ENCODE results near the gene PDLIM1. TPM values are rescaled to one million over a fixed set of nuclear protein-coding genes. Genes with fewer than 3 reads are reported as not detected.

The PDLIM1 gene
- total RNA-seq, 1 donor = 27.5 TPM

DNA sequence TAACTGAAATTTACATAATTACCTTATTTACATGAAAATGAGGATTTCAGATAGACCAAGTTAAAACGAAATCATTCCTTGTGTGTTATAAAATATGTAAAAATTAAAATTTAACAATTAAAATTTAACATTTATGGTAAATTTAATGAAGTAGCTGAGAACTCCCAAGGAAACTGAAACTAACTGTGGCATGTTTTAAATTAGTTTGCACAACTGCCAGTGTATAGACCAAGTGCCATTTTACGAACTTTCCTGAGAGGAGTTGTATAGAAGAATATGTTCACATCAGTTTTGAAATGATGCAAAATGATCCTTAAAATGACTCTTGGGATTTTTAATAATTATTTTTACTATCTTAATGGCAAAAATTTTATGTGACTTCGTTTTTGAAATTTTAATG lies 23.6 kb downstream of the PDLIM1 start:
- no peak for DNase-seq (ENCODE audit: low read depth in 2 of 3, low spot score in 2 of 3)

DNA sequence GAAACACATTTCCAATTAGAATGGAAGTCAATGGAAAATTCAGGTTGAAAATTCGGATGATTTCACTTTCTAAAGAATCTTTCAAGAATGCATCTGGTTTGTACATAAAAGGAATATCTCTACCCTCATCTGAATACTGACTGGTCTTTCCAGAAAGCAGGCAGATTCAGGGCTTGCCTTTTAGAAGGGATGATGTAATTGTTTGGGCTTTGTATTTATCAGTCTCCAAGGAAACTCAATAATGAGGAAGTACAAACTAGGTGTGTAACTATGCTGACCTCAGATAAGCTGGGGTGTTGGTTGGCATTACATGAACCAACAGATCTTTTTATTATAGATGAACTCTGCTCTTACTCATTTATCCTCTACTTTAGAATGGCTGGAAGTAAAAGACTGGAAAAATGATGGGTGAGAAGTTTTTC lies 24.1 kb downstream of the PDLIM1 start:
- peak in 2 of 3 donors; percentile 83 to 95 for DNase-seq (ENCODE audit: low read depth in 2 of 3, low spot score in 2 of 3)

DNA sequence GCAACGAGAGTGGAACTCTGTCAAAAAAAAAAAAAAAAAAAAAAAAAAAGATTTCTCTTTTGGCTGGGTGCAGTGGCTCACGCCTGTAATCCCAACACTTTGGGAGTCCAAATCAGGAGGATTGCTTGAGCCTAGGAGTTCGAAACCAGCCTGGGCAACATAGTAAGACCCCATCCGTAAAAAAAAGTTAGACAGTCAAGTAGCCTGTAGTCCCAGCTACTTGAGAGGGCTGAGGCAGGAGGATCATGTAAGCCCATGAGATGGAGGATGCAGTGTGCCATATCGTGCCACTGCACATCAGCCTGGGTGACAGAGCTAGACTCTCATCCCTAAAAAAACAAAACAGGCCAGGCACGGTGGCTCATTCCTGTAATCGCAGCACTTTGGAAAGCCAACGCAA lies 25.2 kb downstream of the PDLIM1 start:
- no peak for DNase-seq (ENCODE audit: low read depth in 2 of 3, low spot score in 2 of 3)

DNA sequence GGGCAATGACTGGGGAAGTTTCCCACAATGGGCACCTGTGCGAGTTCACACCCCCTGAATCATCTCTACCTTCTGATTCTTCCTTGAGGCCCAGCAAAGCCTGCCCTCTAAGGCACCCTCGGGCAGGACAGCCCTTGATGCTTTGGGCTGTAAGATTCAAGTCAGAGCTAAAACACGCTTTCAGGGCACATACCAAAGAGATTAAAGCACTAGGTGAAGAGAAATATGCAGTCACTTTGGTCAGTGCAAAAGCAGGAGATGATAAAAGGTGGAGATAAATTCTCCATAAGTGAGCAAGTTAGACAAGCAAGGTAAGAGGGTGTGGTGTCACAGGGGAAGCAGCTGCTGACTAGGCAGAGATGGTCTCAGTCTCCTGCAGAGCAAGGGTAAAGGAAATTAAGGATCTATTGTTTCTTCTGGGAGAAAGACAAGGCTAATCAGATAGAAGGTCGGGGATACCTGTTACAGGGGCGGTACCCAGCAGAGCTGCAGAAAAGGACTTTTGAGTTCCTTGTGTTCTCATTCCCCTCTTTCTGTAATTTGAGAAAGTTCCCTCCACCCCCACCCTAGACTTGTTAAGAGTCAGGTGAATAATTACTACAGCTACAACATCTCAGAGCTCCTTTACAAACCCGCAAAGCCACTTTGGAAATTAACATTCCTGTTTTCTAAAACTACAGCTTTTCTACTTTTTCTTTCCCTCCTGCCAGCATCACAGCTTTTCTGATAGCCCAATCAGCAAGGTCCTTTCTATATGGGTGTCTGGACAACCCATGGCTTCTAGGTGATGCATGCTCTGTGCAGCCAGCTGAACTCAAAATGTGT lies 26.4 kb downstream of the PDLIM1 start:
- no peak for DNase-seq (ENCODE audit: low read depth in 2 of 3, low spot score in 2 of 3)

DNA sequence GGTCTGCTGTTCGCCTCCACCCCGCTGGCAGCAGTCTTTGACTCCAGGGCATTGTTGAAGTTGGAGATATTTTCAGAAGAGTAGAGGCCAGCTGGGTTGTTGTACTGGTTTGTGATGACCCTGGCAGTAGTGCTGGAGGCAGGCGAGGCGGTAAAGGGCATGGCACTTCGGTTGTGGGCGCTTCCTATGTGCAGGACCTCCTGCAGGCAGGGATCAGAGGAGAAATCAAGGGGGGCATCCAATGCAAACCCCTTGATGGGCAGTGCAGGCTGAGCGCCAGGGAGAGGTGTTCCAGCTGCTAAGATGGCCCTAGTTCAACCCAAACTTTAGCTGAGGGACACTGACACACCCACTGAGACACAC lies 27.0 kb downstream of the PDLIM1 start:
- no peak for DNase-seq (ENCODE audit: low read depth in 2 of 3, low spot score in 2 of 3)

DNA sequence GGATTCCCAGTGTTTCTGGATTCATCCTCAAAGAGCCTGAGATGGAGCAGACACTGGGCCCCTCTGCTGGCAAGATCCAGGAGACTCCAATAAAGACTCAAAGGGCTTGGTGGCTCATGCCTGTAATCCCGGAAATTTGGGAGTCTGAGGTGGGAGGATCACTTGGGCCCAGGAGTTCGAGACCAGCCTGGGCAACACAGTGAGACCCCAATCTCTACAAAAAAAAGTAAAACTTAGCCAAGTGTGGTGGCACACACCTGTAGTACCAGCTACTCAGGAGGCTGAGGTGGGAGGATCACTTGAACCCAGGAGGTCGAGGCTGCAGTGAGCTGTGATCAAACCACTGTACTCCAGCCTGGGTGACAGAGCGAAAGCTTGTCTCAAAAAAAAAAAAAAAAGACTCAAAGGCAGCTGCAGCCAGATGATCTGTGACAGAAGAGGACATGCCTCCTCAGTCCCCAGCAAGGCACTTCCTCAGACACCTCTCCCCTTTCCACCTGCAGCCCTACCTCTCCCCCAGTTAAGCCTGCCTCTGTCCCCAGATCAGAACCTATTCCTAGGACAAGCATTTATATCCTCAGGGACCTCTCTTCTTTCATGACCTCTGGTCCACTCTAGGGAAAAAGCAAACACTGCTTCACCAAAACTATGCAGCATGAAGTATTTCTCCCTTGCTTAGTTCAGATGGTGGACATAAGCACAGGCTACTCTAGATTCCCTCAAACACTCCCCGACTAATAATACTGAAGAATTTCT lies 27.9 kb downstream of the PDLIM1 start:
- DNase-seq (ENCODE audit: low read depth in 2 of 3, low spot score in 2 of 3) = no peak

DNA sequence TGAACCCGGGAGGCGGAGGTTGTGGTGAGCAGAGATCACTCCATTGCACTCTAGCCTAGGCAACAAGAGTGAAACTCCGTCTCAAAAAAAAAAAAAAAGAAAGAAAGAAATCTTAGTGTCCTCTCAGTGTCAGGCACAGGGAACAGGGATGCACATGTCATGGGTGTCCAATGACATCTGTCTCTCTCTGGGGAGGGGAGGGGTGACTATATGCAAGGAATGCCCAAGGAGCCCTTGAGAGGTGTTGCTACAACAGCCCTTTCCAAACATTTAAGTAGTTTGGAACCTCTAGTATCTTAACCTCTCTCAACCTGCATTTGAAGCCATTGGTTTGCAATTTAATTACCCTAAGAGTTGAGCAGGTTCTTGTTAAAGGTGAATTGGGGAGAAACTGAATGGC lies 28.9 kb downstream of the PDLIM1 start:
- DNase-seq (ENCODE audit: low read depth in 2 of 3, low spot score in 2 of 3) = no peak

DNA sequence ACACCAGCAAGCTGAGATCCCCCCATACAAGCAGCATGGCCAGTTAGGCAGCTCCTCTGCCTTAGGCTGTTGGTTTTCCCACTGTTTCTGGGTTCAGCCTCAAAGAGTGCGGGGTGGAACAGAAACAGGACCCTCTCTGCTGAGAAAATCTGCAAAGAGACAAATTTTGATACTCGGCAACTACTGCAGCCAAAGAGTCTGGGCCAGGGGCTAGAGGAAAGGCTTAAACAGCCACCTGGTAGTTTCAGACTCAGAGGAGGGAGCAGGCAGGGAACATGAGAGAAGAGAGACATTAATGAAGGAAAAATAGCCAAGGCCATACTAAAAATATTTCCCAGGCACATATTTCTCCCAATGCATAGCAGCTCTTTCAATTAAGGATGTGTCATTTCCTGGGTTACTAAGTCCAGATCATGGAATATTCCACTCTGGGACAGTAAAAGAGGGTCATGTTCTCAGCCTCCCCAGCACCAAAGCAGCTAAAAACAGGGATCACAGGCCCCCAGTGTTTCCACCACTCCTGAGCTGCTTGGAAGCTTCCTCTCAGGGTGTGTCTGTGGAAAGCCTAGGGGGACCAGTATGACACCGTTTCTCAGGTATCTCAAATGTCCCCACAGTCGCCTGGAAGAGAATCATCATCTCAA lies 29.8 kb downstream of the PDLIM1 start:
- no peak for DNase-seq (ENCODE audit: low read depth in 2 of 3, low spot score in 2 of 3)

DNA sequence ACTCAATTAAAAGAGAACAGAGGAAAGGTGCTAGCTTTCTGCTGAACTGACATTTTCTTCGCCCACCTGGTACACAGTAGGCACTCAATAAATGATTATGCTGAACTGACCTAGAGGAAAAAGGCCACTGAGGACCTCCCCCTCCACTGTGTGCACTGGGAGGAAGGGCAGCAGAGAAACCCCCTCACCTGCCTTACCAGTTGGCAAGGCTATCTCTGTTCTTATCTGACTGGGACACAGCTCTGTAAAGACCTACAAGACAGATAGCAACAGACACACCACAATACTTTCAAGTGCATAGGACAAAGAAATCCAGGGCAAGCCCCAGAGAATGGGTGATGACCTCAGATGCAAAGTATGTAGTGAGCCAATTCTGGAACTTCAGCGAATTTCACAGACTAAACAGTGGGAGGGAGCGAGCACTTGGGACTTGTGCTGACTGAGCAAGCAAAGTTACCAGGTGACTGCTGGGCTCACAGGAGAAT lies 30.4 kb downstream of the PDLIM1 start:
- no peak for DNase-seq (ENCODE audit: low read depth in 2 of 3, low spot score in 2 of 3)

DNA sequence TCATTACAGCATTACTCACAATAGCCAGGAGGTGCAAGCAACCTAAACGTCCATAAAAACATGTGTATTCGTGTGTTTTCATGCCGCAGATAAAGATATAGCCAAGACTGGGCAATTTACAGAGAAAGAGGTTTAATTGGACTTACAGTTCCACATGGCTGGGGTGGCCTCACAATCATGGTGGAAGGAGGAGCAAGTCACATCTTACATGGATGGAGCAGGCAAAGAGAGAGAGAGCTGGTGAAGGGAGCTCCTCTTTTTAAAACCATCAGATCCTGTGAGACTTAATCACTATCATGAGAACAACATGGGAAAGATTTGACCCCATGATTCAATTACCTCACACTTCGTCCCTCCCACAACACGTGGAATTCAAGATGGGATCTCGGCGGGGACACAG lies 33.0 kb downstream of the PDLIM1 start:
- no peak for DNase-seq (ENCODE audit: low read depth in 2 of 3, low spot score in 2 of 3)

DNA sequence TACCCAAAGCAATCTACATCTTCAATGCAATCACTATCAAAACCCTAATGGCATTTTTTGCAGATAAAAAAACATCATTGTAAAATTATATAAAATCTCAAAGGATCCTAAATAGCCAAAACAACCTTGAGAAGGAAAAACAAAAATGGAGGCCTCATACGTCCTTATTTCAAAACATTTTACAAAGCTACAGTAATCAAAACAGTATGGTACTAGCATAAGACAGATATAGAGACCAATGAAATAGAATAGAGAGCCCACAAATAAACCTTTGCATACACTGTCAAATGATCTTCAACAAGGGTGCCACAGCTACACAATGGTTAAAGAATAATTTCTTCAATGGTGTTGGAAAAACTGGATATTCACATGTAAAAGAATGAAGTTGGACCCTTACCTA lies 34.5 kb downstream of the PDLIM1 start:
- no peak for DNase-seq (ENCODE audit: low read depth in 2 of 3, low spot score in 2 of 3)

DNA sequence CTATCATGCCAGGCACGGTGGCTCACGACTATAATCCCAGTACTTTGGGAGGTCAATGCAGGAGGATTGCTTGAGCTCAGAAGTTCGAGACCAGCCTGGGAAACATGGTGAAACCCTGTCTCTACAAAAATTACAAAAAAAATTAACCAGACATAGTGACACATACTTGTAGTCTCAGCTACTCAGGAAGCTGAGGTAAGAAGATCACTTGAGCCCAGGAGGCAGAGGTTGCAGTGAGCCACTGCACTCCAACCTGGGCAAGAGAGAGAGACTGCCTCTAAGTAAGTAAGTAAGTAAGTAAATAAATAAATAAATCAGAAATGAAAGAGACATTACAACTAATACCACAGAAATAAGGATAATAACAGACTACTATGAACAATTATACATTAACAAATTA lies 36.2 kb downstream of the PDLIM1 start:
- DNase-seq (ENCODE audit: low read depth in 2 of 3, low spot score in 2 of 3) = no peak

DNA sequence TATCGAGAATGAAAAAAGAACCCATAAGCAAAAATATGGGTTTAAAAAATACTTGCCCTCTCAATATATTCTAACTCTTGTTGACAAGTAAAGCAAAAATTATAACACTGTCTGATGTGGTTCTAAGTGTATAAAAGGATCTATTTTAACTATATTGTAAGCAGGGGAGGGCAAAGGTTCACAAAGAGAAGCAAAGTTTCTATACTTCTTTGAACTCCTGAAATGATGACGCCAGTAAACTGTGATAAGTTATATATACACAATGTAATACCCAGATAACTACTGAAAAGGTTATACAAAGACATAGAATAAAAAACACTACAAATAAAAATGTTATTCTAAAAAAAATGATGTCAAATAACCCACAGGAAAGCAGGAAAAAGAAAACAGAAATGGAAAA lies 37.1 kb downstream of the PDLIM1 start:
- DNase-seq (ENCODE audit: low read depth in 2 of 3, low spot score in 2 of 3) = no peak

DNA sequence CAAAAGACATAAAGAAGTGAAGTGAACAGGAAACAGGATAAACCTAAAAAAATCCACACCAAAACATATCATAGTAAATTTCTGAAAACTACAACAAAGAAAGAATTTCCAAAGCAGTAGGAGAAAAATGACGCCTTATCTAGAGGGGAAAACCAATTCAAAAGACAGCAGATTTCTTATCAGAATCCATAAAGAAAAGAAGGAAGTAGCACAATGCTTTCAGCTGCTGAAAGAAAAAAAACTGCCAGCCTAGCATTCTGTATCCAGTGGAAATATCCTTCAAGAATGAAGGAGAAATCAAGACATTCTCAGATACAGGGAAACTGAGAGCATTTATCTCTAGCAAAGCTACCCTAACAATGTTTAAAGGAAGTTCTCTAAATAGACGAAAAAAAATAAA lies 37.8 kb downstream of the PDLIM1 start:
- no peak for DNase-seq (ENCODE audit: low read depth in 2 of 3, low spot score in 2 of 3)

DNA sequence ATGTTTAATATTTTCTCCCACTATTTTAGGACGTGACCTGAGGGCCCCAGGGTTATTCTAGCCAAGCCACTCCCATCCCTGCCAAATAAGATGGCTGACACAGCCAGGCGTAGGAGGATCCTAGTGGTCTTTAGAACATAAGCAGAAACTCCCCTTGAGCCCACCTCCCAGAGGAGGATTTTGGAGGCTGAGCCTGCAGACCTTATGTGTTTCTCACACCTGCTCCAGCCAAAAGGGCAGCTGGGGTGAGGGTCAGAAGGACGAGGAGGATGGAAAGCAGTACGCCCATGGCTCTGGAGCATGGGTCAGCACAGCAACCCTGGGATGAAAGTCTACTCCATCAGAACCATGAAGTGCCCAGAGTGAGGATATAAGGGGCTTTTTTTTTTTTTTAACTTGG lies 39.9 kb downstream of the PDLIM1 start:
- DNase-seq (ENCODE audit: low read depth in 2 of 3, low spot score in 2 of 3) = no peak

DNA sequence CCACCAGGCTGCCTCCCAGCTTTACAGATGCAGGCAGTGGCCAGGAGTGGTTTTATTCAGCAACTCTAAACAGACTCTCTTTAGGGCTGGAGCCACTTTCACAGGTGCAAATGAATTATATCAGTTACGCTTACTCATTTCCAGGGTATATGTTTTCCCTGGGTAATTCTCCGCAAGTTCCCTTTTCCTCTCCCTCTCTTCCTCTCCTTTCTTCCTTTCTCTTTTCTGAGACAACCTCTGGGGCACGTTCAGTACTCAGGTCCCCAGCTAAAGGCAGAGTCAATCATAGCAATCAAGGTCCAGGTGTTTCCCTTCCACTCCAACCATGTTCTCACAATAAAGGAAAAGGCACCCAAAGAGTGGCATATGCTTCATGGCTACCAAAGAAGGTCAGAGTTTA lies 41.3 kb downstream of the PDLIM1 start:
- no peak for DNase-seq (ENCODE audit: low read depth in 2 of 3, low spot score in 2 of 3)

DNA sequence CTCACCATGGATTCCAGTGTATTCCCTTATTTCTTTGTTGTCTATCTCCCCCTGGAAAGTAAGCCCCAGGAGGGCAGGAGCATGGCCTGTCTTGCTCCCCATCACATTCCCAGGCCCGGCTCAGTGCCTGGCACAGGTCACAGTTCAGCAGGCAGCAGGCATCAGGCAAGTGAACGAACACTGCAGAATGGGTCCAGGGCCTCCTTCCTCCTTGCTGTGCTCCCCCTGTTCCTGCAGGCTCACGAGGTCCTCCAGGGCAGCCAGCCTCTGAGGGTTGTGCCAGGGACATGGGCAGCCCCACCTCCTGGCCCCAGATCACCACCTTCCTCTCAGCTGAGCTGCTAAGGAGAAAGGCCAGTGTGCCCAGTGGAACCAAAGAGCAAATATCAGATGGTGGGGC lies 41.8 kb downstream of the PDLIM1 start:
- DNase-seq (ENCODE audit: low read depth in 2 of 3, low spot score in 2 of 3) = no peak

DNA sequence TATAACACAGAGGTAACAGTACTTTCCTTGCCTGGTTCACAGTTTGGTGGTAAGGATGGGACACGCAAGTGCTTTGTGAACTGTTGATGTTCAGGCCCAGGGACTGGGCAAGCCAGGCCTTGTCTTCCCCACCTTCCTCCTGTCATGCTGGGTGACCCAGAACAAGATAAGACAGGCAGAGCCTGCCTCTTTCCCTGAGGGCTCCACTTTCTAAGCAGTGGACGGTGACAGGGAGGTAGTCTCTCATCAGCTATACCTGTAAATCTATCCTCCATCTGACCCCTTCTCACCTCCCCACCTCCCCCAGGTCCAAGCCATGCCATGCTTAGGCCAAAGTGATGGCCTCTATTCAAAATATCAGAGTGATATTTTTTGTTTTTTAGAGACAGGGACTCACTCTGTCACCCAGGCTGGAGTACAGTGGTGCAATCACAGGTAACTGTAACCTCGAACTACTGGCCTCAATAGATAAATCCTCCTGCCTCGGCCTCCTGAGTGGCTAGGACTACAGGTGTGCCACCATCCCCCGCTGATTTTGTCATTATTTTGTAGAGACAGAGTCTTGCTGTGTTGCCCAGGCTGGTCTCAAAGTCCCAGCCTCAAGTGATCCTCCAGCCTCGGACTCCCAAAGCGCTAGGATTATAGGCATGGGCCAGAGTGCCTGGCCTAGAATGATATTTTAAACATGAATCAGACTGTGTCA lies 42.8 kb downstream of the PDLIM1 start:
- DNase-seq (ENCODE audit: low read depth in 2 of 3, low spot score in 2 of 3) = no peak

DNA sequence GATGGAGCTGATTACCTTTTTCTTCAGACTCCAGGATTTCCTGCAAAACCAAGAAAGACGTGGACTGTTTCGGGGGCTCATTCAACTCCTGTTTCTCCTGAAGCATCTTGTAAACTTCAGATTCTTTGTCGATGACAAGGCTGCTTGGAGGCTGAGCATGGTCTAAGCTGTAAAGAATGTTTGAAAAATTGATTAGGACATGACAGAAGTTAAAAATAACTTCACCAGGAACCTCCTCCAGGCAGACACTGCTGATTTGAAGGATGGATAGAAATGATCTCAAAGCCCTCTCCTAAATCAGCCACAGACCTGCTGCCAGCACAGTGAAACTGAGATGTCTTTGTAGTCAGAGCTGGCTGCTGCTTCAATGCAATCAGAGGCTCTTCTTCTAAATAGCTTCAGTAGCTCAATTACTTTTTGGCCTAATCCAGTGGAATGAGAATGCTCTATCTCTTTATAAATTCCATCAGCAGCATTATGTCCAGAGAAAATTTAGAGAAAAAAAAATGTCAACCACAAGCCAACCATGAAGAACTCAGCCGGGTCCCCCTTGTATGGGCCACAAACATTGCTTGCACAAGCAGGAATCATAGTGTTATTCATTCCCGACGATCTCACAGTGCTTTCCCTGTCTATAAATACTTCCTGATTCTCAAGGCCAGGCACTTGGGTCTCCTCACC lies 43.5 kb downstream of the PDLIM1 start:
- no peak for DNase-seq (ENCODE audit: low read depth in 2 of 3, low spot score in 2 of 3)

DNA sequence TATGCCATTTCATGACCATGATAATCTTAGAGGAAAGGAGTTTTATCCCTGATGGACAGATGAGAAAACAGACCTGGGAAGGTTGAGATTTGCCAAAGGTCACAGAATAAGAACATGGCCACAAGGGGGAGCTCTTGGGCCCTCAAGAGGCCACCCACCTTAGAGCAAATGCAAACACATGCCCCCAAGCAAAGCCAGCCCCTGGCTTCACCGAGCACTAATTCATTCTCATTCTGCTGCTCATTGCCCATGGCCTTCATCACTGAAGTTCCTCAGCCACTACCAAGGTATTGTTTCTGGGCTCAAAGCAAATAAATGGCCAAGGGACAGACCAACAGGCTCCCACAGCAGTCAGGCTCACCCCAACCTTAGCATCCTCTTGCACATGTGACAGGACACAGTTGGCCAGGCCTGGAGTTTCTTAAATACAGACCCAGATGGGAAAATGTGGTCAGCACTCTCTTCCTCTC lies 44.2 kb downstream of the PDLIM1 start:
- peak in 2 of 3 donors; percentile 76 to 85 for DNase-seq (ENCODE audit: low read depth in 2 of 3, low spot score in 2 of 3)

Data from hematopoietic multipotent progenitor cell (in vitro differentiated cells).